GM12801 (cell line): ENCODE data around the gene TXNL1.

ENCODE experiments used
- TF ChIP-seq, protein P1 (sequence below): IDR thresholded peaks from one replicate; pipeline ENCODE4 v1.5.1; 2011; ENCODE audit warnings: control low read depth; ENCODE audit not compliant: insufficient read length; ENCODE audit errors: extremely low read depth

The TXNL1 gene

DNA sequence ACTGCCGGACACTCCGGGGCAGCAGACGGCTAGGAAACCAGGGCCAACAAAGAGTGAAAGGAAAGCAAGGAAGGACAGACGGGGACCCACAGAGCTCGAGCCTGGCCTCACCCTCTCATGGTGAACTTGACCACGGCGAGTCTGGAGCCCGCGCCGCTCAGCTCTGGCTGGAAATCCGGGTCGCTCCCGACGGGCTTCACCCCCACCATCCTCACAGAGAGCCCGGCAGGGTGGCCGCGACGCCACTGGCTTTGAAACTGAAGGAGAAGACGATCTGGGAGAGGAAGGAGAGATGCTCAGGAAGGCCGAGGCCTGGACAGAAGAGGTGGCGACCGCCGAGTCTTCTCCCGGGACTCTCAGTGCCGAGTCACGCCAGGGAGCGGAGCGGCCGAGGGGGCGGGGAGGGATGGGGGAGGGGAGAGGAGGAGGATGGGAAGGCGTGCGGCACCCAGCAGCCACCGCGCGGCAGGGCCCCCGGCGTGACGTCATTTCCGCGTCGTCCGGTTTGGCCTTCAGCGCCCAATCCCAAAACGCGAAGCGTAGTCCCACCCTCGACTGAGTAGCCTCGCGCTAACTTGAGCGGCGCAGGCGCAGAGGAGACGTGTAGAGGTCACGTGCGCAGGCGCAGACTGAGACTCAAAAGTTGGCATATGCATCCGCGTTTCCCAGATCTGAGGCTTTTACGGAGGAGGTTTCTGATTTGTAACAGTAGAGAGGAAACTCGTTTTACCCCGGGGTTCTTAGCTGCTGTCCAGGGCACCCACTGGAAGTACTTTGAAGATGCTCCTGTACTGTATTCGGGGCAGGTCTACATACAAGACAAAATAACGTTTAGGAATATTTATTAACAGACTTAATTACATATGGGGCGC lies at the start of gene TXNL1:
Gene TXNL1 (minus strand): TSS at position 361 of the 872 bp plus-strand sequence. CDS start 152 bp downstream, at position 209.
- TF ChIP-seq, protein P1, sequence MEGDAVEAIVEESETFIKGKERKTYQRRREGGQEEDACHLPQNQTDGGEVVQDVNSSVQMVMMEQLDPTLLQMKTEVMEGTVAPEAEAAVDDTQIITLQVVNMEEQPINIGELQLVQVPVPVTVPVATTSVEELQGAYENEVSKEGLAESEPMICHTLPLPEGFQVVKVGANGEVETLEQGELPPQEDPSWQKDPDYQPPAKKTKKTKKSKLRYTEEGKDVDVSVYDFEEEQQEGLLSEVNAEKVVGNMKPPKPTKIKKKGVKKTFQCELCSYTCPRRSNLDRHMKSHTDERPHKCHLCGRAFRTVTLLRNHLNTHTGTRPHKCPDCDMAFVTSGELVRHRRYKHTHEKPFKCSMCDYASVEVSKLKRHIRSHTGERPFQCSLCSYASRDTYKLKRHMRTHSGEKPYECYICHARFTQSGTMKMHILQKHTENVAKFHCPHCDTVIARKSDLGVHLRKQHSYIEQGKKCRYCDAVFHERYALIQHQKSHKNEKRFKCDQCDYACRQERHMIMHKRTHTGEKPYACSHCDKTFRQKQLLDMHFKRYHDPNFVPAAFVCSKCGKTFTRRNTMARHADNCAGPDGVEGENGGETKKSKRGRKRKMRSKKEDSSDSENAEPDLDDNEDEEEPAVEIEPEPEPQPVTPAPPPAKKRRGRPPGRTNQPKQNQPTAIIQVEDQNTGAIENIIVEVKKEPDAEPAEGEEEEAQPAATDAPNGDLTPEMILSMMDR = no peak

GRCh38 chr18:56684277-56684676 lies 45.9 kb upstream of the TXNL1 start:
- TF ChIP-seq, protein P1 = no peak

GRCh38 chr18:56678836-56679565 lies 40.6 kb upstream of the TXNL1 start:
- TF ChIP-seq, protein P1 = no peak

GRCh38 chr18:56676639-56677038 lies 38.2 kb upstream of the TXNL1 start:
- TF ChIP-seq, protein P1 = no peak

GRCh38 chr18:56672981-56673380 lies 34.6 kb upstream of the TXNL1 start:
- TF ChIP-seq, protein P1 = no peak

DNA sequence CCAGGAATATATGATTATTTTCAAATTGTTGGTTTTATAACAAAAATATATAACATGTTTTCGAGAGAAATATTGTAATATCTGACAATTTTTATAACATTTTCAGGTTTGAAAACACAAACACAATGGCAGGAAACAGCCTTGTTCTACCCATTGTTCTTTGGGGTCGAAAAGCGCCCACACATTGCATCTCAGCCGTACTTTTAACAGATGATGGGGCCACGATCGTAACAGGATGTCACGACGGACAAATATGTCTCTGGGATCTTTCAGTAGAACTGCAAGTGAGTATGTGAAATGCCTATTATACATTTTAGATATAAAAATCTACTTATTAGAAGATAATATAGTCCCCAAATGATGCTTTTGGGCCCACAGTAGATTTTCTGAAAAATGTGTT lies 34.0 kb upstream of the TXNL1 start:
- TF ChIP-seq, protein P1 = no peak

DNA sequence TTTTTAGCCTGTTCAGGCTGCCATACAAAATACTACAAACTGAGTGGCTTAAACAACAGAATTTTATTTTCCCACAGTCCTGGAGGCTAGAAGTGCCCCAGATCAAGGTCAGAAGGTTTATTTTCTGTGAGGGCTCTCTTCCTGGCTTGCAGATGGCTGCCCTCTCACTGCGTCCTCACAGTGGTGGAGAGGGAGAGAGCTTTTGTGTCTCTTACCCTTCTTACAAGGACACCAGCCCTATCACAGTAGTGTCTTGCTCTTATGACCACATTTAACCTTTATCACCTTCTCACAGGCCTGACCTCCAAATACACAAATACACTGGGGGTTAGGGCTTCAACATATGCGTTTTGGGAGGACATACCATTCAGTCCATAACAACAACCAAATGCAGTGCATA lies 24.5 kb upstream of the TXNL1 start:
- TF ChIP-seq, protein P1 = no peak
